ENCODE results near the gene ATP6V0D1.

The ATP6V0D1 gene

GRCh38 chr16:67391424-67392300 lies 89.3 kb downstream of the ATP6V0D1 start (continued):
- TF ChIP-seq PBX3 (CRISPR knock-in tag; IDR thresholded peaks at IDR 0.05) (no peak), ZNF335 (tag by site-specific recombination; conservative IDR thresholded peaks at IDR 0.05) (peak; percentile 23; the same call in 1 of the 2 replicates), ZNF48 (tag by site-specific recombination; IDR thresholded peaks at IDR 0.05) (no peak), FEZF1 (tag by site-specific recombination; IDR thresholded peaks at IDR 0.05) (no peak), ZNF626 (tag by site-specific recombination; IDR thresholded peaks at IDR 0.05) (no peak), OVOL3 (tag by site-specific recombination; IDR thresholded peaks at IDR 0.05) (no peak), ZNF830 (tag by site-specific recombination; IDR thresholded peaks at IDR 0.05; ENCODE audit: low read depth) (no peak), HIC1 (tag by site-specific recombination; IDR thresholded peaks at IDR 0.05) (no peak), GLI2 (tag by site-specific recombination; IDR thresholded peaks at IDR 0.05; ENCODE audit: borderline replicate concordance, low read depth) (no peak), TCF7L2 (IDR thresholded peaks at IDR 0.05; ENCODE audit: borderline replicate concordance, low read depth, low read length) (no peak), ZNF146 (tag by site-specific recombination; IDR thresholded peaks at IDR 0.05) (no peak), ZNF692 (tag by site-specific recombination; IDR thresholded peaks at IDR 0.05) (peak; percentile 60; the same call in 1 of the 2 replicates), ZNF580 (tag by site-specific recombination; IDR thresholded peaks at IDR 0.05) (no peak), KLF7 (tag by site-specific recombination; IDR thresholded peaks at IDR 0.05; ENCODE audit: borderline replicate concordance) (no peak)

- Histone ChIP-seq H3K4me3 (ENCODE audit: low read depth, low read length) (no peak overlapping the region), H3K36me3 (ENCODE audit: control insufficient read depth in 2 of 2, insufficient read depth in 1 of 2, low read length in 2 of 2) (no peaks in the 10 kb centered on the region), H3K9me3 (ENCODE audit: control insufficient read depth, insufficient read depth, low read depth, low read length) (no peaks in the 10 kb centered on the region), H3K4me1 (ENCODE audit: control insufficient read depth, insufficient read depth, low read length) (peaks cover 7% of the 10 kb centered on the region), H3K27ac (ENCODE audit: extremely low read depth, low read depth, low read length) (no peak overlapping the region)
- ChIA-PET POLR2A (no interaction called here), CTCF (interaction anchor here (0.7 to 2.0 kb wide), 2 partner anchors 11 to 18 kb away, joined by 3 to 5 read pairs; no protein-coding TSS in a partner anchor)
- TF ChIP-seq MYNN (tag by site-specific recombination; IDR thresholded peaks at IDR 0.05; ENCODE audit: borderline replicate concordance) = no peak
- no peak for TF ChIP-seq ZNF596 (tag by site-specific recombination; IDR thresholded peaks at IDR 0.05)
- TF ChIP-seq ZNF585B (tag by site-specific recombination; IDR thresholded peaks at IDR 0.05) = no peak
- TF ChIP-seq SCRT2 (tag by site-specific recombination; IDR thresholded peaks at IDR 0.05) = no peak
- TF ChIP-seq ZNF670 (tag by site-specific recombination; IDR thresholded peaks at IDR 0.05; ENCODE audit: low read depth) = no peak
- TF ChIP-seq ZNF76 (tag by site-specific recombination; IDR thresholded peaks at IDR 0.05; ENCODE audit: borderline replicate concordance, low read depth) = no peak
- TF ChIP-seq ZBTB11 (tag by site-specific recombination; conservative IDR thresholded peaks at IDR 0.05; ENCODE audit: low read depth) = no peak
- TF ChIP-seq ZNF394 (tag by site-specific recombination; IDR thresholded peaks at IDR 0.05; ENCODE audit: borderline replicate concordance) = no peak
- no peak for TF ChIP-seq ZBTB8A (tag by site-specific recombination; IDR thresholded peaks at IDR 0.05)
- TF ChIP-seq ZNF311 (tag by site-specific recombination; IDR thresholded peaks at IDR 0.05; ENCODE audit: borderline replicate concordance) = no peak
- no peak for TF ChIP-seq ZNF112 (tag by site-specific recombination; IDR thresholded peaks at IDR 0.05)
- TF ChIP-seq KLF7 (tag by site-specific recombination; IDR thresholded peaks at IDR 0.05; ENCODE audit: borderline replicate concordance) = no peak
- TF ChIP-seq MZF1 (tag by site-specific recombination; IDR thresholded peaks at IDR 0.05; ENCODE audit: borderline replicate concordance) = no peak
- no peak for TF ChIP-seq ZNF600 (tag by site-specific recombination; IDR thresholded peaks at IDR 0.05)
Measured at GRCh38 chr16:67390816-67391423, 90.0 kb downstream of the ATP6V0D1 start.
